ENCODE results near the gene MMP12. TPM values are rescaled to one million over a fixed set of nuclear protein-coding genes. Genes with fewer than 3 reads are reported as not detected.
"Not testable (repeated sequence)": the region's sequence is repeated elsewhere in the genome, so short reads cannot be mapped to it uniquely, and the experiment has no call there.

The MMP12 gene
- total and polyA plus RNA-seq, 8 donors: 0.46 to 2.4 (median 1.4) TPM; not detected in 5

DNA sequence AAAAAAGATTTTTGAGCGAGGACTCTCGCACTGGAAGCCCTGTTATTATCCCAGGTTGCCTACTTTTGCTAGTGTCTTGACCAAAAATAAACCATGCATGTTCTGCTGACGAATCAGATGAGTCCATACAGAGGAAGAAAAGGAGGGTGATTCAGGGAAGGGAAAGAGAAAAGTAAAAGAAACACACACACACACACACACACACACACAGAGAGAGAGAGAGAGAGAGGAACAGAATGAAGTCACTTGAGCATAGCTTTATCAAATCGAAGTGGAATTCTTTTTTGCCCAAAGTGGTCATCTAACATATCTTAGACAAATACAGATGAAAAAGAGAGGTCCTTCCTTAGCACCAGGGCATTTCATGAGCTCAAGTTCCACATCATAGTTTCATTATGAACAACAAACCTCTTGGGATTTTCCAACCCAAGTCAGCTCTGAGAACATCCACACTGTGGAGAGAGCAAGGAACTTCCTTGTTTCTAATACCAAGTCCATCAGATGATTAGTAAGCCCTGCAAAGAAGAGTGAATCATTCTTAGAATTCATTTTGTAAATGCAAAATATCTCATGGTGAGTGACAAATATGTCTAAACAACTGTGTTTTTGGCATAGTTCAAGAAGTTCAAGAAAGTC, 7.7 kb upstream of the MMP12 start:
- intact Hi-C loops (cut with DNase I; ENCODE audit: low total_unique reads): no loop called here
- no peak overlapping the region for H3K4me3 ChIP-seq
- H3K9me3 ChIP-seq: no peaks in the 10 kb centered on the region
- TF ChIP-seq EP300 (IDR thresholded peaks at IDR 0.05) (no peak), POLR2A (IDR thresholded peaks at IDR 0.05) (no peak), POLR2AphosphoS5 (IDR thresholded peaks at IDR 0.05) (no peak)
- TF ChIP-seq, protein P1, sequence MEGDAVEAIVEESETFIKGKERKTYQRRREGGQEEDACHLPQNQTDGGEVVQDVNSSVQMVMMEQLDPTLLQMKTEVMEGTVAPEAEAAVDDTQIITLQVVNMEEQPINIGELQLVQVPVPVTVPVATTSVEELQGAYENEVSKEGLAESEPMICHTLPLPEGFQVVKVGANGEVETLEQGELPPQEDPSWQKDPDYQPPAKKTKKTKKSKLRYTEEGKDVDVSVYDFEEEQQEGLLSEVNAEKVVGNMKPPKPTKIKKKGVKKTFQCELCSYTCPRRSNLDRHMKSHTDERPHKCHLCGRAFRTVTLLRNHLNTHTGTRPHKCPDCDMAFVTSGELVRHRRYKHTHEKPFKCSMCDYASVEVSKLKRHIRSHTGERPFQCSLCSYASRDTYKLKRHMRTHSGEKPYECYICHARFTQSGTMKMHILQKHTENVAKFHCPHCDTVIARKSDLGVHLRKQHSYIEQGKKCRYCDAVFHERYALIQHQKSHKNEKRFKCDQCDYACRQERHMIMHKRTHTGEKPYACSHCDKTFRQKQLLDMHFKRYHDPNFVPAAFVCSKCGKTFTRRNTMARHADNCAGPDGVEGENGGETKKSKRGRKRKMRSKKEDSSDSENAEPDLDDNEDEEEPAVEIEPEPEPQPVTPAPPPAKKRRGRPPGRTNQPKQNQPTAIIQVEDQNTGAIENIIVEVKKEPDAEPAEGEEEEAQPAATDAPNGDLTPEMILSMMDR (IDR thresholded peaks at IDR 0.05): no peak
- H3K4me1 ChIP-seq: no peaks in the 10 kb centered on the region
- no peaks in the 10 kb centered on the region for H3K27me3 ChIP-seq
- DNase-seq: peak in 1 of 2 donors; percentile 13
- no peak overlapping the region for H3K27ac ChIP-seq
- no peaks in the 10 kb centered on the region for H3K36me3 ChIP-seq
- WGBS, 5 donors: 79 to 87% (median 85%) methylated on average over 4 of the region's 4 CpGs

DNA sequence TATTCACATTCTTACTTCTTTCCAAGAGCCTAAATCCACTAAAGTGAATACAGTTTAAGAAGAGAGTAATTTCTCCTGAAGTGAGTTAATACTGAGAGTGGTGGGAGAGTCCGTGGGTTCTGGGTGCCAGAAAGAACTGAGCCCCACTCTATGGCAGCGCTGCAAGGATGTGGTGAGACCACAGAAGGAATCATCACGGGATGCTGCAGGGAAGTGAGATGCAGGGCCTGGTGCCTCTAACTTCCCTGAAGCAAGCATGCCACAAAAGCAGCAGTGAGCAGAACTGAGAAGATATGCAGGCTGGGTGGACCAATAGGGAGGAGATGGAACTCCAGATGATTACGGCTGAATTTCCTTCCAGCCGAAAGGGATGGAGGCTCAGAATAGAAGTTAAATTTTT, 5.0 kb upstream of the MMP12 start:
- 77 to 87% (median 84%) methylated on average over 4 to 5 of the region's 5 CpGs for WGBS, 5 donors
- H3K36me3 ChIP-seq: no peaks in the 10 kb centered on the region
- intact Hi-C loops (cut with DNase I; ENCODE audit: low total_unique reads): no loop called here
- no peak overlapping the region for H3K4me3 ChIP-seq
- H3K9me3 ChIP-seq: no peaks in the 10 kb centered on the region
- peak in 1 of 2 donors; percentile 17 for DNase-seq
- H3K27ac ChIP-seq: no peak overlapping the region
- H3K4me1 ChIP-seq: no peaks in the 10 kb centered on the region
- no peak for TF ChIP-seq POLR2AphosphoS5 (IDR thresholded peaks at IDR 0.05)
- no peak for TF ChIP-seq POLR2A (IDR thresholded peaks at IDR 0.05)
- no peaks in the 10 kb centered on the region for H3K27me3 ChIP-seq

DNA sequence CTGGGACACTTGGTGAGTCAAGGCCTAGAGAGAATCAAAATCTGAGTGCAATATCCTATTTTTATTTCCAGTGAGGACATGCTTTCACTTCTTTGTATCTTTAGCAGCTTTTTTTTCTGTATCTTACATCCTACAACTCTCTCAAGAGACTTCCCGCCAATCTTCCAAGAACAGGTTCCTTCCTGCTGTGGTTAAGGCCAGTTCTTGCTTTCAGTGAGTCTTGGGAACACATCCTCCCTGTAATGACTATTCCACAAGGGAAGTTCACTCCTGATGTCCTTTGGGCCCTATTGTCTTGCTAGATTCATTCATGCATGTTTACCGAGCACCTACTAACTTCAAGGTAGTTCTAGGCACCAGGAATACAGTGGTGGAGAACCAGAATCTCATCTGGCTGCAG, 3.8 kb upstream of the MMP12 start:
- H3K4me3 ChIP-seq: no peak overlapping the region
- H3K36me3 ChIP-seq: no peaks in the 10 kb centered on the region
- H3K27ac ChIP-seq: no peak overlapping the region
- no peaks in the 10 kb centered on the region for H3K9me3 ChIP-seq
- intact Hi-C loops (cut with DNase I; ENCODE audit: low total_unique reads): no loop called here
- WGBS, 5 donors: 88 to 94% (median 89%) methylated on average over 2 of the region's 2 CpGs
- no peak for DNase-seq
- TF ChIP-seq EP300 (IDR thresholded peaks at IDR 0.05) (no peak), POLR2AphosphoS5 (IDR thresholded peaks at IDR 0.05) (no peak), POLR2A (IDR thresholded peaks at IDR 0.05) (no peak)
- TF ChIP-seq, protein P1 (IDR thresholded peaks at IDR 0.05): no peak
- no peaks in the 10 kb centered on the region for H3K4me1 ChIP-seq
- H3K27me3 ChIP-seq: no peaks in the 10 kb centered on the region

DNA sequence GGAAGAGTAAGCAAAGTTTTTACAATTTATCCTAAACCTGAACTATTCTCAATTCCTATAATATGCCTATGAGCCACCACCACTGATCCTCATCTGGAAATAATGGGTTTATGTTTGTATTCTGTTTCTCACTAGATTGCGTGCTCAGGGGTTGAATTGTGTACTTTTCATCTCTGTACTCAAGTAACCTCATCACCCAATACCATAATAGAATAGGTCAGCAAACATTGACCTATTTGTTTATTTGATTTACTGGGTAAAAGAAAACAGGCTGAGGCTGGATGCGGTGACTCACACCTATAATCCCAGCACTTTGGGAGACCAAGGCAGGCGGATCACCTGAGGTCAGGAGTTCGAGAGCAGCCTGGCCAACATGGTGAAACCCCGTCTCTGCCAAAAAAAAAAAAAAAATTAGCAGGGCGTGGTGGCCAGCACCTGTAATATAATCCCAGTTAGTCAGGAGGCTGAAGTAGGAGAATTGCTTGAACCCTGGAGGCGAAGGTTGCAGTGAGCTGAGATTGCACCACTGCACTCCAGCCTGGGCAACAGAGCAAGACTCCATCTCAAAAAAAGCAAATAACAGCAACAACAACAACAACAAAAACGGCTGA, 5.3 kb downstream of the MMP12 start:
- H3K36me3 ChIP-seq; DNase-seq; intact Hi-C loops (cut with DNase I; ENCODE audit: low total_unique reads); H3K9me3 ChIP-seq; H3K4me1 ChIP-seq; H3K4me3 ChIP-seq; H3K27ac ChIP-seq; H3K27me3 ChIP-seq: not testable (repeated sequence)
- WGBS, 5 donors: 68 to 80% (median 71%) methylated on average over 8 of the region's 8 CpGs

DNA sequence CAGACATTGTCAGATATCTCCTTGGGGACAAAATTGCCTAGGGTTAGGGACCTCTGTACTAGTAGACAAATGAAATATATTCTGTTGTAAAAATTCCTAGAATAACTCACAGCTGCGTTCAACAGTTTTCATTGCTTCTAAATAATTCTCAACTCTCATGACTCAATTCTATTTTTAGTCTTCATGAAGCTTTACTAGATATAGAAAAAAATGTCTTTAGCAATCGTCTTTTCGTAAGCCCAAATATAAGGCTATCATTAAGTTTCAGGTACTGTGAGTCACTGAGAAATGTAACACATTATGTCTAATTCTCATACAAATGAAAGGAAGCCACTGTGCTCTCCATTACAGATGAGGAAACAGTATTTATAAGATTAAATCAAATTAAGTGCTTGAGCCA, 6.4 kb downstream of the MMP12 start:
- WGBS, 5 donors: 49 to 83% (median 71%) methylated on average over 3 of the region's 3 CpGs
- H3K4me3 ChIP-seq: no peak overlapping the region
- intact Hi-C loops (cut with DNase I; ENCODE audit: low total_unique reads): no loop called here
- DNase-seq: no peak
- peaks cover 0 to 19% (median 9%) of the 10 kb centered on the region in 4 donors for H3K4me1 ChIP-seq
- H3K27ac ChIP-seq: no peak overlapping the region
- no peak for TF ChIP-seq POLR2AphosphoS5 (IDR thresholded peaks at IDR 0.05)
- TF ChIP-seq, protein P1 (IDR thresholded peaks at IDR 0.05): no peak
- TF ChIP-seq EP300 (IDR thresholded peaks at IDR 0.05): no peak
- no peak for TF ChIP-seq POLR2A (IDR thresholded peaks at IDR 0.05)
- no peaks in the 10 kb centered on the region for H3K36me3 ChIP-seq
- H3K9me3 ChIP-seq: no peaks in the 10 kb centered on the region
- no peaks in the 10 kb centered on the region for H3K27me3 ChIP-seq

Data from stomach (tissue), 9 donors.